HCT116 (cell line): ENCODE measurements around the gene RBM47.

Source experiments
- CTCF ChIP-seq, 3 experiments: fragments of 200-600 bp in 1 of 3; sonication (generic) in 1 of 3; IDR thresholded peaks in 2 of 3; conservative IDR thresholded peaks in 1 of 3; 2 replicates each; pipeline ENCODE4 v1.5.1; 2012 to 2017; ENCODE audit warnings: low read depth in 2 of 3, low read length in 2 of 3, antibody characterized with exemption in 1 of 3, borderline replicate concordance in 1 of 3, control low read depth in 1 of 3, mild to moderate bottlenecking in 1 of 3, mixed read lengths in 1 of 3, mixed run types in 1 of 3, moderate library complexity in 1 of 3; ENCODE audit not compliant: insufficient read depth in 1 of 3
- EZH2 ChIP-seq: fragments of 200-600 bp; sonication (generic); IDR thresholded peaks from 2 replicates; pipeline ENCODE4 v1.6.1; 2017; ENCODE audit warnings: antibody characterized with exemption, mixed run types
- EZH2phosphoT487 ChIP-seq: fragments of 200-600 bp; IDR thresholded peaks from 2 replicates; pipeline ENCODE4 v1.6.1; 2018; ENCODE audit warnings: antibody characterized with exemption, borderline replicate concordance
- POLR2A ChIP-seq: IDR thresholded peaks from 2 replicates; pipeline ENCODE4 v1.7.0; 2011; ENCODE audit warnings: borderline replicate concordance; ENCODE audit not compliant: insufficient read depth, insufficient read length; ENCODE audit errors: extremely low read depth
- POLR2AphosphoS5 ChIP-seq: IDR thresholded peaks from 2 replicates; pipeline ENCODE4 v1.6.1; 2011; ENCODE audit warnings: mild to moderate bottlenecking, low read depth, low read length, moderate library complexity
- RAD21 ChIP-seq: IDR thresholded peaks from 2 replicates; pipeline ENCODE4 v1.6.1; 2012; ENCODE audit warnings: low read depth, mild to moderate bottlenecking
- SRF ChIP-seq: IDR thresholded peaks from 2 replicates; pipeline ENCODE4 v1.6.1; 2012; ENCODE audit warnings: low read depth

GRCh38 chr4:40575846-40576245, 53.8 kb downstream of the RBM47 start:
- no peak for TF ChIP-seq POLR2A
- no peak for TF ChIP-seq EZH2
- TF ChIP-seq CTCF (IDR thresholded peaks at IDR 0.05 in 2 of 3, conservative IDR thresholded peaks at IDR 0.05 in 1 of 3; ENCODE audit: borderline replicate concordance in 1 of 3, insufficient read depth in 1 of 3, low read depth in 2 of 3, low read length in 2 of 3) = no peak
- TF ChIP-seq SRF = no peak
- TF ChIP-seq RAD21 = no peak
- no peak for TF ChIP-seq POLR2AphosphoS5
- no peak for TF ChIP-seq EZH2phosphoT487
